Muscle of arm (tissue), 14 donors: Measurements from ENCODE around the gene ODF2. TPM values are rescaled to one million over a fixed set of nuclear protein-coding genes. Genes with fewer than 3 reads are reported as not detected.
"Not testable (repeated sequence)": the region's sequence is repeated elsewhere in the genome, so short reads cannot be mapped to it uniquely, and the experiment has no call there.

Source experiments
- DNase-seq: peaks from one replicate; pipeline ENCODE4 v3.0.0-alpha.2; 2013
- long read RNA-seq, 11 donors: transcript quantifications; one replicate each; lab custom pipeline, GENCODE V29; 2026
- polyA plus RNA-seq, 12 donors: library from polyadenylated mRNA; unstranded; fragments of 120-200 nt; gene quantifications; one replicate each; pipeline ENCODE4 v1.2.1, GENCODE V29; 2013; ENCODE audit not compliant: insufficient read length in 12 of 12

The ODF2 gene
- 10 to 100 TPM in 11 of 12 donors, not detected in 1; 20.9 to 52.4 (median 26.8) TPM for polyA plus RNA-seq
- long read RNA-seq, donor 1, partial matches to known transcripts, result 15 of 18 reads
- long read RNA-seq, donor 1, other reads (novel, unspliced or antisense), result 0 of 18 reads
- long read RNA-seq, donor 2, partial matches to known transcripts, result 0 of 3 reads
- long read RNA-seq, donor 2, other reads (novel, unspliced or antisense), result 0 of 3 reads
- long read RNA-seq, donor 3, result 0 reads
- long read RNA-seq, donor 4, result 0 reads
- long read RNA-seq, donor 5, result 0 reads
- long read RNA-seq, donor 6, partial matches to known transcripts, result 0 of 2 reads
- long read RNA-seq, donor 6, other reads (novel, unspliced or antisense), result 0 of 2 reads
- long read RNA-seq, donor 7, partial matches to known transcripts, result 0 of 2 reads
- long read RNA-seq, donor 7, other reads (novel, unspliced or antisense), result 0 of 2 reads
- long read RNA-seq, donor 8, result 0 reads
- long read RNA-seq, donor 9, partial matches to known transcripts, result 0 of 1 reads
- long read RNA-seq, donor 9, other reads (novel, unspliced or antisense), result 0 of 1 reads
- long read RNA-seq, donor 10, partial matches to known transcripts, result 0 of 1 reads
- long read RNA-seq, donor 10, other reads (novel, unspliced or antisense), result 0 of 1 reads
- long read RNA-seq, donor 11, partial matches to known transcripts, result 0 of 3 reads
- long read RNA-seq, donor 11, other reads (novel, unspliced or antisense), result 0 of 3 reads

- DNase-seq, result peak; percentile 98
Observed at GRCh38 chr9:128455849-128456612, at the start of gene ODF2. Gene ODF2, plus strand, starts transcription at chr9:128456006. Its CDS starts 86 bp downstream, at chr9:128456092.

GRCh38 chr9:128406848-128407391, 48.9 kb upstream of the ODF2 start:
- no peak for DNase-seq

GRCh38 chr9:128408963-128409431, 46.8 kb upstream of the ODF2 start:
- no peak for DNase-seq

- no peak for DNase-seq
Observed at GRCh38 chr9:128409450-128409849, 46.4 kb upstream of the ODF2 start.

- DNase-seq, result no peak
Observed at GRCh38 chr9:128409978-128410377, 45.8 kb upstream of the ODF2 start.

- peak; percentile 61 for DNase-seq
Observed at GRCh38 chr9:128411364-128412119, 44.3 kb upstream of the ODF2 start.

GRCh38 chr9:128412120-128412790, 43.6 kb upstream of the ODF2 start:
- peak; percentile 65 for DNase-seq

GRCh38 chr9:128413728-128414127, 42.1 kb upstream of the ODF2 start:
- not testable (repeated sequence) for DNase-seq

GRCh38 chr9:128414461-128414860, 41.3 kb upstream of the ODF2 start:
- DNase-seq, result no peak

- no peak for DNase-seq
Observed at GRCh38 chr9:128415281-128415680, 40.5 kb upstream of the ODF2 start.

- no peak for DNase-seq
Observed at GRCh38 chr9:128416014-128416413, 39.8 kb upstream of the ODF2 start.

GRCh38 chr9:128416432-128417019, 39.3 kb upstream of the ODF2 start:
- no peak for DNase-seq

GRCh38 chr9:128419061-128419925, 36.5 kb upstream of the ODF2 start:
- no peak for DNase-seq

GRCh38 chr9:128420060-128420650, 35.7 kb upstream of the ODF2 start:
- peak; percentile 77 for DNase-seq

- peak; percentile 63 for DNase-seq
Observed at GRCh38 chr9:128420651-128421481, 34.9 kb upstream of the ODF2 start, which contains the start of gene CERCAM. Gene CERCAM, plus strand, starts transcription at chr9:128420857. Its CDS starts 21 bp downstream, at chr9:128420878.

GRCh38 chr9:128421482-128421996, 34.3 kb upstream of the ODF2 start:
- no peak for DNase-seq
